Measurements from ENCODE around the gene NEB. TPM values are rescaled to one million over a fixed set of nuclear protein-coding genes. Genes with fewer than 3 reads are reported as not detected.
"Not testable (repeated sequence)": the region's sequence is repeated elsewhere in the genome, so short reads cannot be mapped to it uniquely, and the experiment has no call there.

The NEB gene
- polyA plus RNA-seq, 1 donor from 2014 or later, result 0.38 TPM

DNA sequence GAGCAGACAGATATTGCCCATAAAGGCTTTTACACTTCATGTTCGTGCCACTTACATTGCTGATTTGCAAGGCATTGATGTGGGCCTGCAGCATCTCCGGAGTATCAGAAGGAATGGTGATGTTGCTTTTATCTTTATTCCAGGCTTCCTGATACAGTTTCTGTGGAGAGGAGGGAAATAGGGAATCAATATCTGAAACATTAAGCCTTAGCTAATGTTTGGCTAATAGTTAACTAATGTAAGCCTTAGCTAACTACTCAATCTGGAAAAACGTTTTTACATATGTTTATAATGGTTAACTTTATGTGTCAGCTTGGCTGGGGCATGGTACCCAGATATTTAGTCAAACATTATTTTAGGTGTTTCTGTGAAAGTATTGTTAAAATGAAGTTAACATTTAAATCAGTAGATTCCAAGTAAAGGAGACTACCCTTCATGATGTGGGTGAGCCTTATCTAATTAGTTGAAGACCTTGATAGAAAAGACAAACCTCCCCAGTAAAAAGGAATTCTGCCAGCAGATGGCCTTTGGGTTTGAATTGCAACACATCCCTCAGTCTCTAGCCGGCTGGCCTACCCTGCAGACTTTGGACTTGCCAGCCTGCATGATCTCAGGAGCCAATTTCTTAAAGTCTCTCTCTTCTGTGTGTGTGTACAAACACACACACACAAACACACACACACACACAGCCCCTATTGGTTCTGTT lies 137.2 kb downstream of the NEB start:
- H2AFZ ChIP-seq (ENCODE audit: low read depth, low read length); H3K79me2 ChIP-seq (replicated peaks; ENCODE audit: insufficient read depth, low read length); H3K27me3 ChIP-seq (ENCODE audit: insufficient read depth, low read depth, low read length); H3K9me3 ChIP-seq (ENCODE audit: low read length); H3K9me2 ChIP-seq (ENCODE audit: insufficient read depth, low read length); H3K36me3 ChIP-seq (ENCODE audit: insufficient read depth, low read length); H3K27ac ChIP-seq (ENCODE audit: low read length); H4K20me1 ChIP-seq (ENCODE audit: insufficient read depth); H3F3A ChIP-seq (ENCODE audit: insufficient read depth, low read length, poor library complexity, severe bottlenecking); H3K4me3 ChIP-seq (ENCODE audit: low read length); H3K4me2 ChIP-seq (ENCODE audit: low read length); H3K9ac ChIP-seq (ENCODE audit: low read length): not testable (repeated sequence)

DNA sequence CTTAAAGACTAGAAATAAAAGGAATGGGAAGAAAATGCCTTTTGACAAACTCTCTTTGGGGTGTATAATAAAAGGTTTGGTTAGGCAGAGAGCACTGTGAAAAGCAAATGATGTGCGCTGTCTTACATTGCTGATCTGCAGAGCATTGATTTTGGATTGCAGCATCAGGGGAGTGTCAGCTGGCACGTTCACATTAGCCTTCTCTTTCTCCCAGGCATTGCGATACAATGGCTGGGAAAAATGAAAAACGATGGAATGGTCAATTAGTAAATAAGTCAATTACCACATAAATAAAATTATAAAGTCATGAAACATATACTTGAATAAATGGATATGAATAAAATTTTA lies 142.4 kb downstream of the NEB start:
- not testable (repeated sequence) for H3K36me3 ChIP-seq (ENCODE audit: insufficient read depth, low read length); H3K4me2 ChIP-seq (ENCODE audit: low read length); H3K27me3 ChIP-seq (ENCODE audit: insufficient read depth, low read depth, low read length); H3K79me2 ChIP-seq (replicated peaks; ENCODE audit: insufficient read depth, low read length); H4K20me1 ChIP-seq (ENCODE audit: insufficient read depth); H3K9me3 ChIP-seq (ENCODE audit: low read length); H2AFZ ChIP-seq (ENCODE audit: low read depth, low read length); H3K9ac ChIP-seq (ENCODE audit: low read length); H3F3A ChIP-seq (ENCODE audit: insufficient read depth, low read length, poor library complexity, severe bottlenecking); H3K27ac ChIP-seq (ENCODE audit: low read length); H3K9me2 ChIP-seq (ENCODE audit: insufficient read depth, low read length); H3K4me3 ChIP-seq (ENCODE audit: low read length)

DNA sequence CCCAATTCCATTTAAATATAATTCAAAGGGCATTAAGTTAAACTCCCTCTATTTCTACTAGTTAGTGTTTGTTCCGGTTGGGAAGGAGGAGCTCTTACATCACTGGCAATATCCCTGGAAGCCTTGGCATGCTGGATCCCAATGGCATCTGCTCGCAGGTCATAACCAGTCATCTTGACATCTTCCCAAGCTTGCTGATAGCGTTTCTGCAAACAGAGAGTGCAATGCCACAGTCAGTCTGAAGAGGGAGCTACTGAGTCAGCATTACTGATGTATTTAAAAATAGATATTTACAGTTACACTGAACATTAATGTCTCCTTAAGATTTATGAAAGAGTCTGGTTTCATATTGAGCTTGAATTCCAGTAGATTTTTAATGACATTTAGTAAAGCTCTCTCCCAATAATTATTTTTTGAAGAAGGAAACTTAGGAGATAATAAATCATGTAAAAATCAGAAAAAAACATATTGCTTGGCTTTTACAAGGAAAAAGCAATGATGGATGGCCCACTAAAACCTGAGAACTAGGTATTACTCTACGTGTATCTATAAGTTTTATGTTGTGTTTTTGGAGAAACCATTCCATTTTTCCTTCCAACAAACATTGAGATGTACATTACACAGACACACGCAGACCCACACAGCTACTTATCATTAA lies 142.9 kb downstream of the NEB start:
- not testable (repeated sequence) for H3K4me2 ChIP-seq (ENCODE audit: low read length); H3K9me2 ChIP-seq (ENCODE audit: insufficient read depth, low read length); H2AFZ ChIP-seq (ENCODE audit: low read depth, low read length); H3K9me3 ChIP-seq (ENCODE audit: low read length); H3K27me3 ChIP-seq (ENCODE audit: insufficient read depth, low read depth, low read length); H3K36me3 ChIP-seq (ENCODE audit: insufficient read depth, low read length); H4K20me1 ChIP-seq (ENCODE audit: insufficient read depth); H3K9ac ChIP-seq (ENCODE audit: low read length); H3K27ac ChIP-seq (ENCODE audit: low read length); H3K79me2 ChIP-seq (replicated peaks; ENCODE audit: insufficient read depth, low read length); H3K4me3 ChIP-seq (ENCODE audit: low read length); H3F3A ChIP-seq (ENCODE audit: insufficient read depth, low read length, poor library complexity, severe bottlenecking)

DNA sequence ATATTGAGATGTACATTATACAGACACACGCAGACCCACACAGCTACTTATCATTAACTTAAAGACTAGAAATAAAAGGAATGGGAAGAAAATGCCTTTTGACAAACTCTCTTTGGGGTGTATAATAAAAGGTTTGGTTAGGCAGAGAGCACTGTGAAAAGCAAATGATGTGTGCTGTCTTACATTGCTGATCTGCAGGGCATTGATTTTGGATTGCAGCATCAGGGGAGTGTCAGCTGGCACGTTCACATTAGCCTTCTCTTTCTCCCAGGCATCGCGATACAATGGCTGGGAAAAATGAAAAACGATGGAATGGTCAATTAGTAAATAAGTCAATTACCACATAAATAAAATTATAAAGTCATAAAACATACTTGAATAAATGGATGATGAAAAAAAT lies 153.0 kb downstream of the NEB start:
- not testable (repeated sequence) for H3K36me3 ChIP-seq (ENCODE audit: insufficient read depth, low read length); H3F3A ChIP-seq (ENCODE audit: insufficient read depth, low read length, poor library complexity, severe bottlenecking); H3K9ac ChIP-seq (ENCODE audit: low read length); H3K79me2 ChIP-seq (replicated peaks; ENCODE audit: insufficient read depth, low read length); H2AFZ ChIP-seq (ENCODE audit: low read depth, low read length); H3K27ac ChIP-seq (ENCODE audit: low read length); H3K9me3 ChIP-seq (ENCODE audit: low read length); H3K9me2 ChIP-seq (ENCODE audit: insufficient read depth, low read length); H3K27me3 ChIP-seq (ENCODE audit: insufficient read depth, low read depth, low read length); H3K4me3 ChIP-seq (ENCODE audit: low read length); H3K4me2 ChIP-seq (ENCODE audit: low read length); H4K20me1 ChIP-seq (ENCODE audit: insufficient read depth)

DNA sequence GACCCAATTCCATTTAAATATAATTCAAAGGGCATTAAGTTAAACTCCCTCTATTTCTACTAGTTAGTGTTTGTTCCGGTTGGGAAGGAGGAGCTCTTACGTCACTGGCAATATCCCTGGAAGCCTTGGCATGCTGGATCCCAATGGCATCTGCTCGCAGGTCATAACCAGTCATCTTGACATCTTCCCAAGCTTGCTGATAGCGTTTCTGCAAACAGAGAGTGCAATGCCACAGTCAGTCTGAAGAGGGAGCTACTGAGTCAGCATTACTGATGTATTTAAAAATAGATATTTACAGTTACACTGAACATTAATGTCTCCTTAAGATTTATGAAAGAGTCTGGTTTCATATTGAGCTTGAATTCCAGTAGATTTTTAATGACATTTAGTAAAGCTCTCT lies 153.6 kb downstream of the NEB start:
- H3K9ac ChIP-seq (ENCODE audit: low read length); H3F3A ChIP-seq (ENCODE audit: insufficient read depth, low read length, poor library complexity, severe bottlenecking); H3K4me2 ChIP-seq (ENCODE audit: low read length); H3K9me2 ChIP-seq (ENCODE audit: insufficient read depth, low read length); H3K36me3 ChIP-seq (ENCODE audit: insufficient read depth, low read length); H4K20me1 ChIP-seq (ENCODE audit: insufficient read depth); H3K79me2 ChIP-seq (replicated peaks; ENCODE audit: insufficient read depth, low read length); H3K9me3 ChIP-seq (ENCODE audit: low read length); H3K27me3 ChIP-seq (ENCODE audit: insufficient read depth, low read depth, low read length); H2AFZ ChIP-seq (ENCODE audit: low read depth, low read length); H3K4me3 ChIP-seq (ENCODE audit: low read length); H3K27ac ChIP-seq (ENCODE audit: low read length): not testable (repeated sequence)
